ENCODE data around the gene MAP1B. TPM values are rescaled to one million over a fixed set of nuclear protein-coding genes. Genes with fewer than 3 reads are reported as not detected.

MAP1B gene
- total and polyA plus RNA-seq, 4 donors, result 0.58 to 5.0 (median 2.1) TPM

GRCh38 chr5:72129725-72130124, 22.4 kb downstream of the MAP1B start:
- H3K27ac ChIP-seq (ENCODE audit: low read depth in 1 of 2, low read length in 2 of 2), result no peak overlapping the region
- 78% methylated on average over 1 of the region's 1 CpG for WGBS
- no peak for TF ChIP-seq ZBTB33 (IDR thresholded peaks at IDR 0.05)
- no peak for TF ChIP-seq MAX (IDR thresholded peaks at IDR 0.05)
- TF ChIP-seq YY1 (IDR thresholded peaks at IDR 0.05), result no peak
- no peak for TF ChIP-seq TAF1 (conservative IDR thresholded peaks at IDR 0.05)
- TF ChIP-seq HNF4A (conservative IDR thresholded peaks at IDR 0.05), result no peak
- TF ChIP-seq GABPA (IDR thresholded peaks at IDR 0.05 in 1 of 2, conservative IDR thresholded peaks at IDR 0.05 in 1 of 2), result no peak

GRCh38 chr5:72130351-72130761, 23.1 kb downstream of the MAP1B start:
- H3K9me3 ChIP-seq (ENCODE audit: control insufficient read depth in 4 of 4, low read length in 3 of 4), result no peaks in the 10 kb centered on the region
- 88% methylated on average over 2 of the region's 2 CpGs for WGBS
- DNase-seq (ENCODE audit: low spot score), result no peak
- TF ChIP-seq FOXA1 (IDR thresholded peaks at IDR 0.05) (no peak), TAF1 (conservative IDR thresholded peaks at IDR 0.05) (no peak), ZBTB33 (IDR thresholded peaks at IDR 0.05) (no peak), YY1 (IDR thresholded peaks at IDR 0.05) (no peak), CTCF (IDR thresholded peaks at IDR 0.05; ENCODE audit: low read depth, low read length, missing input control) (no peak), SP1 (IDR thresholded peaks at IDR 0.05) (no peak), REST (IDR thresholded peaks at IDR 0.05) (no peak), HNF4A (conservative IDR thresholded peaks at IDR 0.05) (no peak), NR2F2 (IDR thresholded peaks at IDR 0.05) (no peak), FOXA2 (IDR thresholded peaks at IDR 0.05) (no peak), RAD21 (IDR thresholded peaks at IDR 0.05) (no peak), JUND (IDR thresholded peaks at IDR 0.05) (no peak), MAX (IDR thresholded peaks at IDR 0.05) (no peak), RXRA (IDR thresholded peaks at IDR 0.05) (no peak), GABPA (IDR thresholded peaks at IDR 0.05 in 1 of 2, conservative IDR thresholded peaks at IDR 0.05 in 1 of 2) (no peak), HNF4G (IDR thresholded peaks at IDR 0.05) (no peak), ATF3 (IDR thresholded peaks at IDR 0.05) (no peak), EGR1 (IDR thresholded peaks at IDR 0.05; ENCODE audit: low read depth in 2 of 2) (no peak)
- no peaks in the 10 kb centered on the region for H3K4me1 ChIP-seq (ENCODE audit: control insufficient read depth in 4 of 4, insufficient read depth in 4 of 4, low read length in 3 of 4)
- H3K9ac ChIP-seq (ENCODE audit: low read depth in 1 of 2, low read length in 2 of 2), result no peak overlapping the region
- no peaks in the 10 kb centered on the region for H3K27me3 ChIP-seq (ENCODE audit: control insufficient read depth in 4 of 4, insufficient read depth in 4 of 4, low read length in 3 of 4)
- H3K4me3 ChIP-seq (ENCODE audit: low read depth in 1 of 3, low read length in 3 of 3), result no peak overlapping the region
- H3K27ac ChIP-seq (ENCODE audit: low read depth in 1 of 2, low read length in 2 of 2), result no peak overlapping the region
- H3K36me3 ChIP-seq (ENCODE audit: control insufficient read depth in 4 of 4, insufficient read depth in 3 of 4, low read depth in 1 of 4, low read length in 3 of 4), result no peaks in the 10 kb centered on the region

More at GRCh38 chr5:72129725-72130124, 22.4 kb downstream of the MAP1B start:
- no peaks in the 10 kb centered on the region for H3K9me3 ChIP-seq (ENCODE audit: control insufficient read depth in 4 of 4, low read length in 3 of 4)
- DNase-seq (ENCODE audit: low spot score), result no peak
- no peaks in the 10 kb centered on the region for H3K4me1 ChIP-seq (ENCODE audit: control insufficient read depth in 4 of 4, insufficient read depth in 4 of 4, low read length in 3 of 4)
- no peaks in the 10 kb centered on the region for H3K36me3 ChIP-seq (ENCODE audit: control insufficient read depth in 4 of 4, insufficient read depth in 3 of 4, low read depth in 1 of 4, low read length in 3 of 4)
- no peak overlapping the region for H3K9ac ChIP-seq (ENCODE audit: low read depth in 1 of 2, low read length in 2 of 2)
- H3K4me3 ChIP-seq (ENCODE audit: low read depth in 1 of 3, low read length in 3 of 3), result no peak overlapping the region
- no peaks in the 10 kb centered on the region for H3K27me3 ChIP-seq (ENCODE audit: control insufficient read depth in 4 of 4, insufficient read depth in 4 of 4, low read length in 3 of 4)
